ENCODE results near the gene FBXO44.

The FBXO44 gene

GRCh38 chr1:11623702-11624101 is 31.0 kb upstream of the FBXO44 start:
- no peak overlapping the region for H3K27ac ChIP-seq (ENCODE audit: low read length)
- H3K4me1 ChIP-seq (ENCODE audit: insufficient read depth, low read length), result no peaks in the 10 kb centered on the region
- TF ChIP-seq EZH2 (IDR thresholded peaks at IDR 0.05; ENCODE audit: borderline replicate concordance, low read depth, low read length, severe bottlenecking), result no peak
- no peak for TF ChIP-seq CTCF (IDR thresholded peaks at IDR 0.05; ENCODE audit: borderline replicate concordance, extremely low read depth, low read length, poor library complexity, severe bottlenecking)
- no peak overlapping the region for H2AFZ ChIP-seq (ENCODE audit: low read depth, low read length)
- no peak for DNase-seq
- H3K4me3 ChIP-seq (ENCODE audit: low read depth in 1 of 2, low read length in 2 of 2), result no peak overlapping the region
- no peaks in the 10 kb centered on the region for H3K79me2 ChIP-seq (ENCODE audit: insufficient read depth, low read length)
- no peak overlapping the region for H3K4me2 ChIP-seq (ENCODE audit: insufficient read depth, low read length)
- no peaks in the 10 kb centered on the region for H3K9me3 ChIP-seq (ENCODE audit: insufficient read depth, low read length, severe bottlenecking)
- no peak for ATAC-seq (ENCODE audit: insufficient read depth, low read depth)
- 0 out of 2 replicates have a peak, but pooled peaks cover 6% of the 10 kb centered on the region for H4K20me1 ChIP-seq (ENCODE audit: insufficient read depth, low read length)
- H3K27me3 ChIP-seq (ENCODE audit: insufficient read depth, low read length, poor library complexity), result no peaks in the 10 kb centered on the region
- no peaks in the 10 kb centered on the region for H3K36me3 ChIP-seq (ENCODE audit: insufficient read depth, low read length)
- no peak overlapping the region for H3K9ac ChIP-seq (ENCODE audit: low read depth, low read length)

- H3K27me3 ChIP-seq (ENCODE audit: insufficient read depth, low read length, poor library complexity), result peaks cover 2% of the 10 kb centered on the region
- ATAC-seq (ENCODE audit: insufficient read depth, low read depth) (no peak), DNase-seq (no peak)
- H3K9ac ChIP-seq (ENCODE audit: low read depth, low read length), result no peak overlapping the region
- no peaks in the 10 kb centered on the region for H3K4me1 ChIP-seq (ENCODE audit: insufficient read depth, low read length)
- H3K4me2 ChIP-seq (ENCODE audit: insufficient read depth, low read length), result no peak overlapping the region
- no peaks in the 10 kb centered on the region for H3K79me2 ChIP-seq (ENCODE audit: insufficient read depth, low read length)
- H4K20me1 ChIP-seq (ENCODE audit: insufficient read depth, low read length), result peaks cover 8% of the 10 kb centered on the region; the same call in 1 of the 2 replicates
- H2AFZ ChIP-seq (ENCODE audit: low read depth, low read length), result no peak overlapping the region
- TF ChIP-seq CTCF (IDR thresholded peaks at IDR 0.05; ENCODE audit: borderline replicate concordance, extremely low read depth, low read length, poor library complexity, severe bottlenecking), result no peak
- no peak overlapping the region for H3K27ac ChIP-seq (ENCODE audit: low read length)
- H3K4me3 ChIP-seq (ENCODE audit: low read depth in 1 of 2, low read length in 2 of 2), result no peak overlapping the region
- H3K36me3 ChIP-seq (ENCODE audit: insufficient read depth, low read length), result no peaks in the 10 kb centered on the region
- H3K9me3 ChIP-seq (ENCODE audit: insufficient read depth, low read length, severe bottlenecking), result no peaks in the 10 kb centered on the region
These were observed 28.1 kb upstream of the FBXO44 start for GRCh38 chr1:11626551-11626950.

- Histone ChIP-seq H3K27ac (ENCODE audit: low read length) (no peak overlapping the region), H2AFZ (ENCODE audit: low read depth, low read length) (no peak overlapping the region), H4K20me1 (ENCODE audit: insufficient read depth, low read length) (peaks cover 7% of the 10 kb centered on the region; the same call in 1 of the 2 replicates), H3K79me2 (ENCODE audit: insufficient read depth, low read length) (no peaks in the 10 kb centered on the region), H3K36me3 (ENCODE audit: insufficient read depth, low read length) (no peaks in the 10 kb centered on the region), H3K4me3 (ENCODE audit: low read depth in 1 of 2, low read length in 2 of 2) (no peak overlapping the region), H3K9ac (ENCODE audit: low read depth, low read length) (no peak overlapping the region), H3K27me3 (ENCODE audit: insufficient read depth, low read length, poor library complexity) (peaks cover 2% of the 10 kb centered on the region), H3K4me1 (ENCODE audit: insufficient read depth, low read length) (no peaks in the 10 kb centered on the region), H3K9me3 (ENCODE audit: insufficient read depth, low read length, severe bottlenecking) (no peaks in the 10 kb centered on the region), H3K4me2 (ENCODE audit: insufficient read depth, low read length) (no peak overlapping the region)
- ATAC-seq (ENCODE audit: insufficient read depth, low read depth), result no peak
- TF ChIP-seq CTCF (IDR thresholded peaks at IDR 0.05; ENCODE audit: borderline replicate concordance, extremely low read depth, low read length, poor library complexity, severe bottlenecking) (no peak), EZH2 (IDR thresholded peaks at IDR 0.05; ENCODE audit: borderline replicate concordance, low read depth, low read length, severe bottlenecking) (no peak)
- DNase-seq, result no peak
These were observed 25.9 kb upstream of the FBXO44 start for GRCh38 chr1:11628767-11629166.
